ENCODE results near the gene CNTN5. TPM values are rescaled to one million over a fixed set of nuclear protein-coding genes. Genes with fewer than 3 reads are reported as not detected.

CNTN5 gene
- total RNA-seq (2022; extraction: Qiagen RNA extraction), result not detected in 5 replicates

GRCh38 chr11:99020352-99021225 is at the start of gene CNTN5:
Gene CNTN5, plus strand, starts transcription at chr11:99020949.

Data from A549 treated with CORT108297 at 1 μM for 4 hours (cell line).